ENCODE results near the gene CHST8.

The CHST8 gene

GRCh38 chr19:33620611-33621010, 1.1 kb upstream of the CHST8 start:
- Histone ChIP-seq H3K27me3 (peaks cover 39% of the 10 kb centered on the region), H3K36me3 (no peaks in the 10 kb centered on the region), H3K4me1 (no peaks in the 10 kb centered on the region), H3K4me3 (ENCODE audit: low read depth, low read length) (no peak overlapping the region), H3K9me3 (no peaks in the 10 kb centered on the region)
- DNase-seq = no peak
- TF ChIP-seq CTCF (IDR thresholded peaks at IDR 0.05; ENCODE audit: low read depth, low read length) = no peak

DNA sequence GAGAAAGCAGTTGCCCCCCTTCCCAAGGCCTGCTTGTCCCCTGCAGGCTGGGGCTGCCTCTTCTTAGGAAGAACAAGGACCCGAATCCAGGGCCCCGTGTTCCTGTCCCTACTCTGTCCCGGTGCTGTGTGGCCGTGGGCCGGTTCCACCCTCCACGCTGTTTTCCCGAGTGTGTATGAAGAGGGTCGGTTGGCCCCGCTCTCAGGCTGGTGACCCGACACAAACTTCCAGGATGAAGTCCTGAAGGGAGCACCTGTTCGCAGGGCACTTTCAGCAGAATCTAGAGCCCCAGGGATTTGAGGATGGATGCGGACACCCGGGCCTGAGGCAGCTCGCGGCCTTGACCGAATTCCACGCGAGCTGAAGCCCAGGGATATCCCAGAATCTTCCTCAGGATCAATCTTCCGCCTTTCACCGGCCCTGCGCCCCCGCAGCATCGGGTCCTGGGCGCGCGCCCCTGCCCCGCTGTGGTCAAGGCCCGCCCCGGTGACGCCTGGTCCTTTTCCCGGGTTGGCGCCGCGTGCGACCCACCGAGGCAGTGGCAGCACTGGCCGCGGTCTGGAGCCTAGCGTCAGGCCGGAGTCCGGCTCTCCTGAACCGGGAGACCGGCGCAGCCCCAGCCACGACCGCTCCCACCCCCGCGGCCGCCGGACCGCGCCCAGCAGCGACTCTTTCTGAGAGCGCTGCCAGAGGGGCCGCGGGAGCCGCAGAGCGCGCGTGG, 528 bp upstream of the CHST8 start:
- Histone ChIP-seq H3K9me3 (no peaks in the 10 kb centered on the region), H3K27me3 (peaks cover 39% of the 10 kb centered on the region), H3K36me3 (no peaks in the 10 kb centered on the region), H3K4me3 (ENCODE audit: low read depth, low read length) (peak overlapping the region; percentile 23), H3K4me1 (no peaks in the 10 kb centered on the region)
- no peak for TF ChIP-seq CTCF (IDR thresholded peaks at IDR 0.05; ENCODE audit: low read depth, low read length)
- DNase-seq = peak; percentile 24

DNA sequence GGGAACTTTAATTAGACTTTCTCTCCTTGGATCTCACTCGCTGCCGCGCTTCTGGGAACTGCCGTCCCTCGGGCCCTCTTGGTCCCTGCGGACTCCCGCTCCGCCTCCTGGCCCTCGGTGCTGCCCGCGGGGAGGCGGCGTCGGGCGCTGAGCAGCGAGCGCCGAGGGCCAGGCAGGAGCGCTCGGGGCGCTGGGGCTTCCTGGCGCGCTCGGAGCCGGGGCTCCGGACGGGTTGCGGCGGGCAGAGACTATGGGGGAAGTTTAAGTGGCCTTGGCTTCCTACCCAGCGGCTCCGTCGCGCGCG, 704 bp downstream of the CHST8 start:
- Histone ChIP-seq H3K27me3 (peaks cover 39% of the 10 kb centered on the region), H3K36me3 (no peaks in the 10 kb centered on the region), H3K4me1 (no peaks in the 10 kb centered on the region), H3K9me3 (no peaks in the 10 kb centered on the region), H3K4me3 (ENCODE audit: low read depth, low read length) (peak overlapping the region; percentile 64)
- no peak for TF ChIP-seq CTCF (IDR thresholded peaks at IDR 0.05; ENCODE audit: low read depth, low read length)
- DNase-seq = peak; percentile 40

GRCh38 chr19:33622809-33623511, 1.2 kb downstream of the CHST8 start:
- no peaks in the 10 kb centered on the region for H3K9me3 ChIP-seq
- peak overlapping the region; percentile 64 for H3K4me3 ChIP-seq (ENCODE audit: low read depth, low read length)
- peak; percentile 49 for DNase-seq
- no peak for TF ChIP-seq CTCF (IDR thresholded peaks at IDR 0.05; ENCODE audit: low read depth, low read length)
- H3K4me1 ChIP-seq = no peaks in the 10 kb centered on the region
- H3K36me3 ChIP-seq = no peaks in the 10 kb centered on the region
- peaks cover 39% of the 10 kb centered on the region for H3K27me3 ChIP-seq

DNA sequence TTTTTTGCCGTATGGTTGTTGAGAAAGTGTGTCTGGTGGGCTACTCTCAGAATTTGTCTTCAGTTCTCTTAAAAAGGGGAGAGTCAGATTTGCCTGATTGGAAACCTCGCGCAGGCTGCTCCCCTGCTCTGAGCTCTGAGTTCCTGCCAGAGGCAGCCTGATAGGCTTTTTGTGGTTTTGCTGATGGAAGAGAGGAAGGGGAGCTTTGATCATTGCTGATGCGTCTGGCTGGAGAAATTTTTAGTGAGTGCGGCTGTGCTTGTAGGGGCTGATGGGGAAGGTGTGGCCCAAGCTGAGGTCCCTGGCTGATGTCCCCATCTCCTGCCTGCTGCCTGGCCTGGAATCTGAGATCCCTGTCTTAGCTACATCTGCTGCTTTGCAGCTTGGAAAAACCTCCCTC, 2.8 kb downstream of the CHST8 start:
- Histone ChIP-seq H3K9me3 (no peaks in the 10 kb centered on the region), H3K27me3 (peaks cover 36% of the 10 kb centered on the region), H3K4me3 (ENCODE audit: low read depth, low read length) (no peak overlapping the region), H3K4me1 (no peaks in the 10 kb centered on the region), H3K36me3 (no peaks in the 10 kb centered on the region)
- no peak for TF ChIP-seq CTCF (IDR thresholded peaks at IDR 0.05; ENCODE audit: low read depth, low read length)
- no peak for DNase-seq

- Histone ChIP-seq H3K4me3 (ENCODE audit: low read depth, low read length) (no peak overlapping the region), H3K4me1 (no peaks in the 10 kb centered on the region), H3K27me3 (peaks cover 12% of the 10 kb centered on the region), H3K36me3 (no peaks in the 10 kb centered on the region), H3K9me3 (no peaks in the 10 kb centered on the region)
- no peak for DNase-seq
- no peak for TF ChIP-seq CTCF (IDR thresholded peaks at IDR 0.05; ENCODE audit: low read depth, low read length)
Observed at GRCh38 chr19:33627526-33627925, 5.8 kb downstream of the CHST8 start.
